ENCODE data around the gene MS4A6E.
"Not testable (repeated sequence)": the region's sequence is repeated elsewhere in the genome, so short reads cannot be mapped to it uniquely, and the experiment has no call there.

MS4A6E gene

GRCh38 chr11:60362241-60362640, 35.2 kb downstream of the MS4A6E start:
- DNase-seq: no peak
- Histone ChIP-seq H3K9ac (ENCODE audit: low read length) (no peak overlapping the region), H3K4me2 (ENCODE audit: low read length, poor library complexity, severe bottlenecking) (no peak overlapping the region), H3K23ac (ENCODE audit: low read length in 2 of 2) (no peak overlapping the region), H3K36me3 (ENCODE audit: control insufficient read depth in 1 of 2, insufficient read depth in 2 of 2, low read depth in 1 of 2, low read length in 2 of 2) (no peaks in the 10 kb centered on the region), H3K27me3 (ENCODE audit: control insufficient read depth in 1 of 2, insufficient read depth in 1 of 2, low read length in 2 of 2) (peaks cover 0 to 8% of the 10 kb centered on the region in 2 experiments), H3K79me1 (replicated peaks; ENCODE audit: low read length, poor library complexity, severe bottlenecking) (no peaks in the 10 kb centered on the region), H2BK5ac (ENCODE audit: low read depth, low read length, poor library complexity, severe bottlenecking) (no peak overlapping the region), H4K91ac (ENCODE audit: low read length) (no peak overlapping the region), H3K4me3 (ENCODE audit: insufficient read depth in 1 of 2, low read depth in 1 of 2, low read length in 2 of 2) (no peak overlapping the region), H2AFZ (ENCODE audit: low read depth, low read length) (no peak overlapping the region), H2BK15ac (ENCODE audit: low read depth, poor library complexity, severe bottlenecking) (no peak overlapping the region), H3K9me3 (ENCODE audit: control insufficient read depth, low read length) (peaks cover 2% of the 10 kb centered on the region), H3K18ac (ENCODE audit: low read depth in 1 of 2, low read length in 2 of 2) (no peak overlapping the region), H3K27ac (ENCODE audit: low read length, poor library complexity, severe bottlenecking) (no peak overlapping the region), H4K8ac (ENCODE audit: low read length) (no peak overlapping the region), H2BK120ac (ENCODE audit: low read depth, low read length) (no peak overlapping the region), H3K4ac (ENCODE audit: low read depth in 1 of 2, low read length in 2 of 2) (no peak overlapping the region), H2AK5ac (ENCODE audit: low read length, severe bottlenecking) (no peak overlapping the region), H3K4me1 (ENCODE audit: control insufficient read depth, insufficient read depth, low read depth, low read length) (no peaks in the 10 kb centered on the region), H3K14ac (ENCODE audit: low read length in 2 of 2) (no peak overlapping the region), H2BK12ac (ENCODE audit: low read length in 2 of 2) (no peak overlapping the region)
- WGBS: 6% methylated on average over 1 of the region's 1 CpG

DNA sequence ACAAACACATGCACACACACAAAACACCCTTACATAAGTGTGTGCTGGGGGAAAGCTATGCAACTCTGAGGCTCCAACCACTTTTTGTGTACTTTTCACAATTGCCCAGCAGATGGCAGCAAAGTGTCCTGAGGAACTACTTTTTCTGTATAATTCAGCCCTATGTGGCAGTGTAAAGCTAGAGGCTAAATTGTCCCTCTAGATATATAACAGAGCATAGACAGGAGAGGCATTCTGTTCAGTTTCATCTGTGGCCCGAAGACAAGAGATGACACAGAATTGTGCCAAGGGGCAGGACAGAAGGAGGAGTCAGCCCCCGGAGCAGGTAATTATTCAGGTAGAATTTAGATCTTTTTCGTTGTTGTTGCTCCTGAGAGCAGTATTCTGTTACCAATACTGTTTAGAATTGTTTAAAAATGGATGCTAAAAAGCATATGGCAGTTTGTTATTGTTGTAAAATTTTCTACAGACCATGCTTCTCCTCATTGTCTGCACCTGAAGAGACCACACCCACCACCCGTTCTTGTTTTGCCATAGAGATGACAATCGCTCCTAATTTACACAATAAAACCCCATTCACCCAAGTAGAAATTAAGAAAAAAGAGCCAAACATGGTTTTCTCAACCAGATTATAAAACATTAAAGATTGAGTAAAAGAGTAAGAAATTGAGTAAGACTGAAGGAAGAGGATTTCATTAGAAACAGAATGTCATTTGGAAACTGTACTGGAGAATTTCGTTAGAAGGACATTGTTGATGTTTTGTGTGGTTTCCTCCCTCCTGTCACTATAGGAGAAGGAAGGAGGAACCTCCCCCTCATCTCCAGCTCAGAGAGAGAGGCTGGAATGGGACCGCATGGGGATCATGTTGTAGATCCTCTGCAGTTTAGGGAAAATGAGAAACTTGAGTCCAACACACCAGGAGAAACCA, 36.8 kb downstream of the MS4A6E start:
- H3K4ac ChIP-seq (ENCODE audit: low read depth in 1 of 2, low read length in 2 of 2): no peak overlapping the region
- no peak overlapping the region for H3K18ac ChIP-seq (ENCODE audit: low read depth in 1 of 2, low read length in 2 of 2)
- no peak overlapping the region for H2AFZ ChIP-seq (ENCODE audit: low read depth, low read length)
- no peak overlapping the region for H3K23ac ChIP-seq (ENCODE audit: low read length in 2 of 2)
- no peak overlapping the region for H4K8ac ChIP-seq (ENCODE audit: low read length)
- no peak overlapping the region for H2AK5ac ChIP-seq (ENCODE audit: low read length, severe bottlenecking)
- no peak overlapping the region for H2BK120ac ChIP-seq (ENCODE audit: low read depth, low read length)
- no peak overlapping the region for H3K27ac ChIP-seq (ENCODE audit: low read length, poor library complexity, severe bottlenecking)
- WGBS: 23% methylated on average over 3 of the region's 7 CpGs
- H3K9me3 ChIP-seq (ENCODE audit: control insufficient read depth, low read length): peaks cover 2% of the 10 kb centered on the region
- no peak overlapping the region for H2BK12ac ChIP-seq (ENCODE audit: low read length in 2 of 2)
- no peak overlapping the region for H3K4me2 ChIP-seq (ENCODE audit: low read length, poor library complexity, severe bottlenecking)
- no peaks in the 10 kb centered on the region for H3K79me1 ChIP-seq (replicated peaks; ENCODE audit: low read length, poor library complexity, severe bottlenecking)
- no peaks in the 10 kb centered on the region for H3K36me3 ChIP-seq (ENCODE audit: control insufficient read depth in 1 of 2, insufficient read depth in 2 of 2, low read depth in 1 of 2, low read length in 2 of 2)
- H3K9ac ChIP-seq (ENCODE audit: low read length): no peak overlapping the region
- H2BK15ac ChIP-seq (ENCODE audit: low read depth, poor library complexity, severe bottlenecking): no peak overlapping the region
- no peaks in the 10 kb centered on the region for H3K4me1 ChIP-seq (ENCODE audit: control insufficient read depth, insufficient read depth, low read depth, low read length)
- no peak overlapping the region for H3K4me3 ChIP-seq (ENCODE audit: insufficient read depth in 1 of 2, low read depth in 1 of 2, low read length in 2 of 2)
- H3K27me3 ChIP-seq (ENCODE audit: control insufficient read depth in 1 of 2, insufficient read depth in 1 of 2, low read length in 2 of 2): peaks cover 0 to 8% of the 10 kb centered on the region in 2 experiments
- H3K14ac ChIP-seq (ENCODE audit: low read length in 2 of 2): no peak overlapping the region
- no peak overlapping the region for H4K91ac ChIP-seq (ENCODE audit: low read length)
- DNase-seq: peak; percentile 68
- no peak overlapping the region for H2BK5ac ChIP-seq (ENCODE audit: low read depth, low read length, poor library complexity, severe bottlenecking)

DNA sequence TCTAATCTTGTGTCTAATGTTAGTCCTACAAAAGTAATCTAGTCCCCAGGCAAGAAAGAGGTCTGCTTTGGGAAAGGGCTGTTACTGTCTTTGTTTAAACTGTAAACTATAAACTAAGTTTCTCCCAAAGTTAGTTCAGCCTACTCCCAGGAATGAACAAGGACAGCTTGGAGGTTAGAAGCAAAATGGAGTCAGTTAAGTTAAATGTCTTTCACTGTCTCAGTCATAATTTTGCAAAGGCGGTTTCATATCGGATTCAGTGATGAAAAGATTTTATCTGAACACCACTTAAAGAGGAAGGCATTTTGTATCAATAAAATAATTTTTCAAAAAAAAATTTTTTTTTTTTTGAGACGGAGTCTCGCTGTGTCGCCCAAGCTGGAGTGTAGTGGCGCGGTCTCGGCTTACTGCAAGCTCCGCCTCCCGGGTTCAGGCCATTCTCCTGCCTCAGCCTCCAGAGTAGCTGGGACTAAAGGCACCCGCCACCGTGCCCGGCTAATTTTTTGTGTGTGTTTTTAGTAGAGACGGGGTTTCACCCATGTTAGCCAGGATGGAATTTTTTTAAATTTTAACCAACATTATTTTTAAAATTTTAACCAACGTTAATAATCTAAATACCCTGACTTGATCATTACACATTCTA, 39.3 kb downstream of the MS4A6E start:
- not testable (repeated sequence) for H2AK5ac ChIP-seq (ENCODE audit: low read length, severe bottlenecking); H3K4me1 ChIP-seq (ENCODE audit: control insufficient read depth, insufficient read depth, low read depth, low read length); H3K4me2 ChIP-seq (ENCODE audit: low read length, poor library complexity, severe bottlenecking); H3K18ac ChIP-seq (ENCODE audit: low read depth in 1 of 2, low read length in 2 of 2); H3K27me3 ChIP-seq (ENCODE audit: control insufficient read depth in 1 of 2, insufficient read depth in 1 of 2, low read length in 2 of 2); H3K9ac ChIP-seq (ENCODE audit: low read length); H2AFZ ChIP-seq (ENCODE audit: low read depth, low read length); H3K79me1 ChIP-seq (replicated peaks; ENCODE audit: low read length, poor library complexity, severe bottlenecking); H3K36me3 ChIP-seq (ENCODE audit: control insufficient read depth in 1 of 2, insufficient read depth in 2 of 2, low read depth in 1 of 2, low read length in 2 of 2); H3K4ac ChIP-seq (ENCODE audit: low read depth in 1 of 2, low read length in 2 of 2); H4K91ac ChIP-seq (ENCODE audit: low read length); H3K27ac ChIP-seq (ENCODE audit: low read length, poor library complexity, severe bottlenecking); H3K4me3 ChIP-seq (ENCODE audit: insufficient read depth in 1 of 2, low read depth in 1 of 2, low read length in 2 of 2); H3K9me3 ChIP-seq (ENCODE audit: control insufficient read depth, low read length); H2BK12ac ChIP-seq (ENCODE audit: low read length in 2 of 2); DNase-seq; H4K8ac ChIP-seq (ENCODE audit: low read length); H2BK15ac ChIP-seq (ENCODE audit: low read depth, poor library complexity, severe bottlenecking); H2BK5ac ChIP-seq (ENCODE audit: low read depth, low read length, poor library complexity, severe bottlenecking); H2BK120ac ChIP-seq (ENCODE audit: low read depth, low read length); H3K14ac ChIP-seq (ENCODE audit: low read length in 2 of 2); H3K23ac ChIP-seq (ENCODE audit: low read length in 2 of 2)
- WGBS: 100% methylated on average over 6 of the region's 15 CpGs

GRCh38 chr11:60367009-60367408, 40.0 kb downstream of the MS4A6E start:
- H3K36me3 ChIP-seq (ENCODE audit: control insufficient read depth in 1 of 2, insufficient read depth in 2 of 2, low read depth in 1 of 2, low read length in 2 of 2): no peaks in the 10 kb centered on the region
- H3K27ac ChIP-seq (ENCODE audit: low read length, poor library complexity, severe bottlenecking): no peak overlapping the region
- no peak overlapping the region for H2BK5ac ChIP-seq (ENCODE audit: low read depth, low read length, poor library complexity, severe bottlenecking)
- no peak overlapping the region for H3K14ac ChIP-seq (ENCODE audit: low read length in 2 of 2)
- H3K23ac ChIP-seq (ENCODE audit: low read length in 2 of 2): no peak overlapping the region
- no peak overlapping the region for H3K9ac ChIP-seq (ENCODE audit: low read length)
- H3K4me1 ChIP-seq (ENCODE audit: control insufficient read depth, insufficient read depth, low read depth, low read length): no peaks in the 10 kb centered on the region
- no peaks in the 10 kb centered on the region for H3K9me3 ChIP-seq (ENCODE audit: control insufficient read depth, low read length)
- no peak overlapping the region for H3K4me3 ChIP-seq (ENCODE audit: insufficient read depth in 1 of 2, low read depth in 1 of 2, low read length in 2 of 2)
- H3K27me3 ChIP-seq (ENCODE audit: control insufficient read depth in 1 of 2, insufficient read depth in 1 of 2, low read length in 2 of 2): peaks cover 0 to 8% of the 10 kb centered on the region in 2 experiments
- H4K8ac ChIP-seq (ENCODE audit: low read length): no peak overlapping the region
- H3K79me1 ChIP-seq (replicated peaks; ENCODE audit: low read length, poor library complexity, severe bottlenecking): no peaks in the 10 kb centered on the region
- H2BK15ac ChIP-seq (ENCODE audit: low read depth, poor library complexity, severe bottlenecking): no peak overlapping the region
- peak; percentile 44 for DNase-seq
- no peak overlapping the region for H3K18ac ChIP-seq (ENCODE audit: low read depth in 1 of 2, low read length in 2 of 2)
- no peak overlapping the region for H4K91ac ChIP-seq (ENCODE audit: low read length)
- 64% methylated on average over 1 of the region's 2 CpGs for WGBS
- H3K4me2 ChIP-seq (ENCODE audit: low read length, poor library complexity, severe bottlenecking): no peak overlapping the region
- no peak overlapping the region for H2BK12ac ChIP-seq (ENCODE audit: low read length in 2 of 2)
- H2BK120ac ChIP-seq (ENCODE audit: low read depth, low read length): no peak overlapping the region
- no peak overlapping the region for H3K4ac ChIP-seq (ENCODE audit: low read depth in 1 of 2, low read length in 2 of 2)
- H2AFZ ChIP-seq (ENCODE audit: low read depth, low read length): no peak overlapping the region
- H2AK5ac ChIP-seq (ENCODE audit: low read length, severe bottlenecking): no peak overlapping the region
